ENCODE data around the gene AQP6.

The AQP6 gene

DNA sequence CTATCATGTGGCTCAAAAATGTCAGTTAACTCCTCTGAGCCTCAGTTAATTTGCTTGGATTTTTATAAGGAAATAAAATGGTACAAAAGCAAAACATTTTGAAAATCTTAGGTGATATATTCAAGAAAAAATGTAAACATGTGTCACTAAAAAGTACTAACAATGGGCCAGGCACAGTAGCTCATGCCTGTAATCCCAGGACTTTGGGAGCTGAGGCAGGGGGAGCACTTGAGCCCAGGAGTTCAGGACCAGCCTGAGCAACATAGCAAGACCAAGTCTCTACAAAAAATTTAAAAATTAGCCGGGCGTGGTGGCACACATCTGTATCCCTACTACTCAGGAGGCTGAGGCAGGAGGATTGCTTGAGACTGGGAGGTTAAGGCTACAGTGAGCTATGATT lies 25.7 kb downstream of the AQP6 start:
- no peak for TF ChIP-seq POLR2A (IDR thresholded peaks at IDR 0.05; ENCODE audit: extremely low read depth, insufficient read length)
- no peak for TF ChIP-seq MYC (IDR thresholded peaks at IDR 0.05; ENCODE audit: low read depth, low read length)
- no peak for TF ChIP-seq MAX (IDR thresholded peaks at IDR 0.05; ENCODE audit: low read depth, low read length)
- TF ChIP-seq, protein P1, sequence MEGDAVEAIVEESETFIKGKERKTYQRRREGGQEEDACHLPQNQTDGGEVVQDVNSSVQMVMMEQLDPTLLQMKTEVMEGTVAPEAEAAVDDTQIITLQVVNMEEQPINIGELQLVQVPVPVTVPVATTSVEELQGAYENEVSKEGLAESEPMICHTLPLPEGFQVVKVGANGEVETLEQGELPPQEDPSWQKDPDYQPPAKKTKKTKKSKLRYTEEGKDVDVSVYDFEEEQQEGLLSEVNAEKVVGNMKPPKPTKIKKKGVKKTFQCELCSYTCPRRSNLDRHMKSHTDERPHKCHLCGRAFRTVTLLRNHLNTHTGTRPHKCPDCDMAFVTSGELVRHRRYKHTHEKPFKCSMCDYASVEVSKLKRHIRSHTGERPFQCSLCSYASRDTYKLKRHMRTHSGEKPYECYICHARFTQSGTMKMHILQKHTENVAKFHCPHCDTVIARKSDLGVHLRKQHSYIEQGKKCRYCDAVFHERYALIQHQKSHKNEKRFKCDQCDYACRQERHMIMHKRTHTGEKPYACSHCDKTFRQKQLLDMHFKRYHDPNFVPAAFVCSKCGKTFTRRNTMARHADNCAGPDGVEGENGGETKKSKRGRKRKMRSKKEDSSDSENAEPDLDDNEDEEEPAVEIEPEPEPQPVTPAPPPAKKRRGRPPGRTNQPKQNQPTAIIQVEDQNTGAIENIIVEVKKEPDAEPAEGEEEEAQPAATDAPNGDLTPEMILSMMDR (IDR thresholded peaks at IDR 0.05; ENCODE audit: low read depth, low read length) = no peak
- no peak for DNase-seq (ENCODE audit: low read depth)
- H3K4me3 ChIP-seq (ENCODE audit: low read depth, low read length) = no peak overlapping the region

DNA sequence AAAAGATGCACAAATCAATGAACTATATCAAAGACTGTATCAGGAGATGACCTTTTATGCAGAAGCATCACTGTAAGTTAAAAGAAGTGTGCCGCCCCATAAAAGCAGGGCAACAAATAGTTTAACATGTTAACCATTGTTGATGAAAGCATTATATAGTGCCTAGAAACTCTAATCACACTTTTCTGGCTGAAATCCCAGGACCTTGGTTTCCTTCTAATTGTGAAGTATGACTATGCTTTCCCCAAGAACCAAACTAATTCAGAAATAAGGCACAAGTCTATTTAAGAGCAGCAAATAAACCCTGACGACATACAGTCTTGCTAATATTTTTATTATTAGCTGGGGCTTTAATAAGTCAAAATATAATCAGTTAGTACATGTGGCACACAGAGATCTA lies 30.8 kb downstream of the AQP6 start:
- TF ChIP-seq POLR2A (IDR thresholded peaks at IDR 0.05; ENCODE audit: extremely low read depth, insufficient read length) (no peak), MYC (IDR thresholded peaks at IDR 0.05; ENCODE audit: low read depth, low read length) (no peak)
- no peak for DNase-seq (ENCODE audit: low read depth)
- no peak overlapping the region for H3K4me3 ChIP-seq (ENCODE audit: low read depth, low read length)

- TF ChIP-seq MAX (IDR thresholded peaks at IDR 0.05; ENCODE audit: low read depth, low read length) = no peak
- TF ChIP-seq MYC (IDR thresholded peaks at IDR 0.05; ENCODE audit: low read depth, low read length) = no peak
- TF ChIP-seq, protein P1 (IDR thresholded peaks at IDR 0.05; ENCODE audit: low read depth, low read length) = no peak
- TF ChIP-seq POLR2A (IDR thresholded peaks at IDR 0.05; ENCODE audit: extremely low read depth, insufficient read length) = no peak
- DNase-seq (ENCODE audit: low read depth) = no peak
- H3K4me3 ChIP-seq (ENCODE audit: low read depth, low read length) = no peak overlapping the region
These were observed 31.9 kb downstream of the AQP6 start for GRCh38 chr12:50004696-50005095.

DNA sequence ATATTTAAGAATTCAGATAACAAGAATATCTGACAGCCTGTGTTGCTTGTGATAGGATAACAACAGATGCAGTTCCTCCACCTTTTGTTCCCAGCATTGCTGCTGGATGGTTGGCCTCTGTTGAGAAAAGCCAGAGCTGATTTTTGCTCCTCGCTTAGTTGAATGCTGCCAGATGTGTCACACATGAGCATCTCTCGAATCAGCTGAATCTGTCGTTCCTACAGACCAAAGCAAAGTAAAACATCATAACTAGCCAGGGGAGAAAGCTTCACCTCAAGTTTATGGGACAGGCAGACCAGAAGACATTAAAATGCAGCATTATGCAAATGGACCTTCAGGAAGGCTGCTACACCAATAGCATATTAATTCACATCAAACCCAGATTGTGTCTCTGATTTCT lies 32.4 kb downstream of the AQP6 start:
- TF ChIP-seq POLR2A (IDR thresholded peaks at IDR 0.05; ENCODE audit: extremely low read depth, insufficient read length) (no peak), MYC (IDR thresholded peaks at IDR 0.05; ENCODE audit: low read depth, low read length) (no peak), MAX (IDR thresholded peaks at IDR 0.05; ENCODE audit: low read depth, low read length) (no peak)
- TF ChIP-seq, protein P1 (IDR thresholded peaks at IDR 0.05; ENCODE audit: low read depth, low read length) = no peak
- no peak for DNase-seq (ENCODE audit: low read depth)
- H3K4me3 ChIP-seq (ENCODE audit: low read depth, low read length) = no peak overlapping the region

- H3K4me3 ChIP-seq (ENCODE audit: low read depth, low read length) = no peak overlapping the region
- no peak for TF ChIP-seq POLR2A (IDR thresholded peaks at IDR 0.05; ENCODE audit: extremely low read depth, insufficient read length)
- no peak for TF ChIP-seq MAX (IDR thresholded peaks at IDR 0.05; ENCODE audit: low read depth, low read length)
- no peak for TF ChIP-seq MYC (IDR thresholded peaks at IDR 0.05; ENCODE audit: low read depth, low read length)
- TF ChIP-seq, protein P1 (IDR thresholded peaks at IDR 0.05; ENCODE audit: low read depth, low read length) = no peak
- no peak for DNase-seq (ENCODE audit: low read depth)
These were observed 33.5 kb downstream of the AQP6 start for GRCh38 chr12:50006280-50006679.

DNA sequence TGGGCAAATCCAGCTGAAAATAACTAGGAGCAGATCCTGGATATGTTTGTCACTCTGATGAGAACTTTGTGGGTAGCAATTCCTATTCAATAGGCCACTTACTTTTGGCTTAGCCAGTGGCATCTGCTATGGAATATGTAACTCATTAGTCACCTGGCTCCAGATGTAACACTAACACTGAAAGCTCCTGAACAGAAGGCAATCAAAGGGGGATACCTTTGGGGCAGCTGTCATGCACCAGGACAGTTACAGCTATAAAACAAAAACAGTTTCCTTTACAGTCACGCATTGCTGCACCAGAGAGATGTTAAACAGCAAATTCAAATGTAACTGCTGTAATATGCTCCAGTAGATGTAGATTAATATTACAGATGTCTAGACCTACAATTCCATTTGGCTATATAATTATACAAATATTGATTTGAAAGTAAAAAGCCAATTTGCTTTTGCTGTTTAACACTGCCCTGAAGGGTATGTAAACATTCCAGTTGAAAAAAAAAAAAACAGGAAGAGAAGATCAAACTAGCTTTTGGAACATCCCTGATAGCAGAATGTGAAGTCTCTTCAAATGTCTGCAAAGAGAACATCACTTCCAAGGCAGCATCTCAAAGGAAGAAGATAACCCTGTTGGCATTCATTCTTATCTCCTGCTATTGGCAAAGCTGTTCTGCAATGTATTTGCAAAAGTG lies 34.2 kb downstream of the AQP6 start:
- H3K4me3 ChIP-seq (ENCODE audit: low read depth, low read length) = no peak overlapping the region
- DNase-seq (ENCODE audit: low read depth) = no peak

More for the DNA sequence above, 34.2 kb downstream of the AQP6 start:
- TF ChIP-seq POLR2A (IDR thresholded peaks at IDR 0.05; ENCODE audit: extremely low read depth, insufficient read length) (no peak), MYC (IDR thresholded peaks at IDR 0.05; ENCODE audit: low read depth, low read length) (no peak), MAX (IDR thresholded peaks at IDR 0.05; ENCODE audit: low read depth, low read length) (no peak)
- TF ChIP-seq, protein P1 (IDR thresholded peaks at IDR 0.05; ENCODE audit: low read depth, low read length) = no peak

Data from NB4 (cell line).